ENCODE measurements around the gene CFAP119.

CFAP119 gene

GRCh38 chr16:30780549-30780948 lies 18.7 kb upstream of the CFAP119 start:
- DNase-seq: no peak

GRCh38 chr16:30780021-30780420 lies 18.2 kb upstream of the CFAP119 start:
- DNase-seq: no peak

- no peak for DNase-seq
Observed at GRCh38 chr16:30779596-30779995, 17.7 kb upstream of the CFAP119 start.

GRCh38 chr16:30778549-30779244 lies 16.8 kb upstream of the CFAP119 start:
- DNase-seq: no peak

- DNase-seq: no peak
Observed at GRCh38 chr16:30777591-30778297, 15.9 kb upstream of the CFAP119 start.

GRCh38 chr16:30775392-30776188 lies 13.7 kb upstream of the CFAP119 start:
- peak; percentile 75 to 76 for DNase-seq

GRCh38 chr16:30775131-30775391 lies 13.2 kb upstream of the CFAP119 start:
- DNase-seq: no peak

- DNase-seq: no peak
Observed at GRCh38 chr16:30774367-30775130, 12.7 kb upstream of the CFAP119 start.

GRCh38 chr16:30773826-30774225 lies 12.0 kb upstream of the CFAP119 start:
- DNase-seq: no peak

- no peak for DNase-seq
Observed at GRCh38 chr16:30771726-30772125, 9.9 kb upstream of the CFAP119 start.

- no peak for DNase-seq
Observed at GRCh38 chr16:30769379-30770089, 7.7 kb upstream of the CFAP119 start.

GRCh38 chr16:30768583-30769181 lies 6.8 kb upstream of the CFAP119 start:
- DNase-seq: no peak

GRCh38 chr16:30767767-30768465 lies 6.1 kb upstream of the CFAP119 start:
- no peak for DNase-seq

GRCh38 chr16:30766933-30767284 lies 5.0 kb upstream of the CFAP119 start:
- DNase-seq: no peak

GRCh38 chr16:30766206-30766932 lies 4.5 kb upstream of the CFAP119 start:
- DNase-seq: no peak

GRCh38 chr16:30764816-30765465 lies 3.1 kb upstream of the CFAP119 start:
- DNase-seq: no peak

- DNase-seq: no peak
Observed at GRCh38 chr16:30764086-30764485, 2.2 kb upstream of the CFAP119 start.

- DNase-seq: no peak
Observed at GRCh38 chr16:30762991-30763725, 1.3 kb upstream of the CFAP119 start.

- no peak for DNase-seq
Observed at GRCh38 chr16:30761427-30761927, 385 bp downstream of the CFAP119 start.
